ENCODE measurements around the gene SSBP3.
"Not testable (repeated sequence)": the region's sequence is repeated elsewhere in the genome, so short reads cannot be mapped to it uniquely, and the experiment has no call there.

Gene SSBP3

DNA sequence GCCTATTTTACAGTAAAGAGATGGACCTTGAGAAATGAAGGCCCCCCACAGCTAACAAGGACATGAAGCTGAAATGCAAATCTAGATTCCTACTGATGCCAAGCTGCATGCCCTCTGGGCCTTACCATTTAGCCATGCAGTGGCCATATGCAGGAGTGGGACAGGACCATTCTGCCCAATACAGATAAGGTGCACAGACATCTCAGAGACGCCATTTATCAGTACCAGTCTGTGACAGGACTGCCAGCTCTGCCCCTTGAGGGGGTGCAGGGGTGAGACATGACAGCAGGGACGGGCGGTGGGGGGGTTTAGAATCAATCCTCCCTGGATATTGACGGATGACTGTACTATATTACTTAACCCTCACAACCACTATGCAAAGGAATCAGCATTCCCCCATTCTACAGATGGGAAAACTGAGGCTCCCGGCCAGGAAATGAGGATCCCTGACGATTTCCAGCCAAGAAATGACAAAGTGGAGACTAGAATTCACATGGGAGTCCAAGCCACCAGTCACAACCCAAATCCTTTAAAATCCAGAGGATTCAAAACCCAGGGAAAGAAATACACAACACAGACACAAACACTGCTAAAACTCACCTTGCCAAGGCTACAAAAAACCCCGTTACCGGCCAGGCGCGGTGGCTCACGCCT is 10.8 kb downstream of the SSBP3 start:
- in situ Hi-C loops (cut with MboI; ENCODE audit: low sequenced_read_pairs), result no loop called here

DNA sequence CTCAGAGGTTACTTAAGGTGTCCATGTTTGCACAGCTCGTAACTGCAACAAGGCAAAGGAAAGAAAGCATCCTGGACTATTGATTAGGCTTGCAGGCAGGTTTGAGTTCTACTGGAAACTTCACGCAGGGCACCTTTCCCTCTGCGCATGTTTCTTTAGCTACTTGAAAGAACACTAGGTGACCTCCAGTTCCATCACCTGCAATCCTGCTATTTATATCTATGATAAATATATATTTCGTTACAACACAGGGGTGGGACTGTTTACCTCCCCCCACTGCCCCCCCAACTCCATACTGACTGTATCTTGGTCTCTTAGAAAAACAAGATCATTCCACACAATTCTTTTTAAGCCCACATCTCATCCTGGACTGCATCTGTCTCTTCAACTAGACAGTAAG is 12.1 kb downstream of the SSBP3 start:
- in situ Hi-C loops (cut with MboI; ENCODE audit: low sequenced_read_pairs), result no loop called here

DNA sequence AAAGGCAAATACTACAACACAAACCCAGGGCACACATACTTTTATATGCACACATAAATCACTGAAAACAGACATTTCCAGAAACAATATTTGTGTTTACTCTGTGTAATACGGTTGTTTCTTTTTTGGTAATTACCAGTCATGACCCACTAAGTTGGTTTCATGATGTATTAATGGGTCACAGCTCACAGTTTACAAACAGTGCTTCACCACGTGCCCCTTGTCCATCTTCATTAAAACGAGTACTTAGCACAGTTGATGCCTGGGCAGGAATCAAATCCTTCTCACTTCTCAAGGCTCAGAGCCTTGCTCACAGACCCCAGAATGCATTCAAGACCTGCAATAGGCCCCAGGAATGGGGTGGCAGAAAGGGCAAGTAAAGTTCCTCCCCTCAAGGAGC is 13.8 kb downstream of the SSBP3 start:
- in situ Hi-C loops (cut with MboI; ENCODE audit: low sequenced_read_pairs), result no loop called here

DNA sequence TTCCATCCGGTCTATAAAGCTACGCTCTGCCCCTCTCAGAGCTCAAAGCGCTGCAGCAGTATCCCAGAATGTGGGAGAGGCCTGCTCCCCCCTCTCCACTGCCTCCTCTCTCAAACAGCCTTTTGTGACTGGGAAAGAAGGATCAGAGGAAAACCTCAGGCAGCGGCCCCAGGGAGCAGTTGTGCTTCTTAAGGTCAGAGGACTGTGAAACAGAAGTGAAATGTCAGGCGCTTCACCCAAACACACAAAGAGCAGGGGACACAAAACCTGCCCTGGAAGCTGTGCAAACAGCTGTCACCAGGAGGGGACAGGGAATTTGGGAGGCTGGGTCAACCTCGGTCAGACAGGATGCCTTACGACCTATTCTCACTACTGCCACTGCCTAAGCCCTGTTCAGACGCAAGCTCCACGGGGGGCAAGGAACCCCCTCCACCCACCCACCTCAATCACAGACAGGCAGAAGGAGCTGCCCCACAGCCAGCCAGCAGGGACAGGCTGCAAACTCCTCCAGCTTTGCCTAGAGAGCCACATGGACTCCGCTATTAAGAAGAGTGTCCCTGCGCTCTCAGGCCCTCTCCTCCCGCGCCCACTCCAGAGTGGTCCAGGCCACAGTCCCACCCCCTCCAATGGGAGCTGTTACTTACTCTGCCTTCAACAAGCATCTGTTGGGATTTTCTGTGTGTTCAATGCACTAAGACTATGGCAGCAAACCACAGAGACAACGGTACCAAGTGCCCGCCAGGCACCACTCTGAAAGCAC is 14.6 kb downstream of the SSBP3 start:
- in situ Hi-C loops (cut with MboI; ENCODE audit: low sequenced_read_pairs), result no loop called here

DNA sequence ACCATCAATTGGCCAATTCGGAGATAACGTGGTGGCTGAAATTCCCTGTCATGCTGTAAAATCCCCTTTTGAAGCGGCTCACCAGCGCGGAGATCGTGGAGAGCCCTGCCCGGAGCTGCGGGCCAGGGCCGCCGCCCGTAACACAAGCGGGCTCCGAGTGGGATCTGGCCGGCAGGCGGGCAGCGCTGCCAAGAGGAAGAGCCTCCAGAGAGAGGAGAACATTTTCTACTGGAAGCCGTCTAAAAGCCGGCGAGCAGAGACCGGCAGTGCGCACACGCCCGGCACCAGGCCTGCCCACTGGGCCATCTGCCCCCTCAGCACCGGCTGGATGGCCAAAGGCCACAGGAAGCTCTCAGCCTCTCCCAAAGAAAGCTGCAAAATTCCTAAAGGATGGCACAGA is 15.5 kb downstream of the SSBP3 start:
- in situ Hi-C loops (cut with MboI; ENCODE audit: low sequenced_read_pairs), result no loop called here

DNA sequence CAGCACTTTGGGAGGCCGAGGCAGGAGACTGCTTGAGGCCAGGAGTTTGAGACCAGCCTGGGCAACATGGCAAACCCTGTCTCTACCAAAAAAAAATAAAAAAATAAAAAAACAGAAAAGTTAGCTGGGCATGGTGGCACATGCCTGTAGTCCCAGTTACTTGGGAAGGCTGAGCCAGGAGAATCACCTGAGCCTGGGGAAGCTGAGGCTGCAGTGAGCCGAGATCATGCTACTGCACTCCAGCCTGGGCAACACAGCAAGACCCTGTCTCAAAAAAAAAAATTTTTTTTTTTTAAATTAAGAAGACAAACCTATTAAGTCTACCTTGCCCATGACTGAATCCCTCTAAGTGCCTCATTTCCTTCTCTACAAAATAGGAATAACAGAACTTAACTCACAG is 16.6 kb downstream of the SSBP3 start:
- in situ Hi-C loops (cut with MboI; ENCODE audit: low sequenced_read_pairs), result not testable (repeated sequence)

DNA sequence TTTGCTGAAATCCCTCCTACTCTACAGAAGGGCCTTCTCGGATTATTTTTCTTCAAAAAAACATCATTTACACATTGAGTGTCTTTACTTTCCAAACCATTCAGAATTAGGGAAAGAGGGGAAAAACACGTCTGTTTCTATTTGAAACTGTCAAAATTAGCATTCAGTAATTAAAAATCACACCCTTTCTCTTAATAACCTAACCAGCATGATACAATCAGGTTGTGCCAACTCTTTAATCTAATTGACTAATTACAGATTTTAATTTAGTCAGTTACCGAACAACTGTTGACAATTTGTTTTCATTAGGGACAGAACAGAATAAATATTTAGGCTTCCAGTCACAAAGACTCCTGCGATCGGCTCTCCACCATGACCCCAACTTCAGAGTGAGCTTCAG is 18.8 kb downstream of the SSBP3 start:
- in situ Hi-C loops (cut with MboI; ENCODE audit: low sequenced_read_pairs), result no loop called here

DNA sequence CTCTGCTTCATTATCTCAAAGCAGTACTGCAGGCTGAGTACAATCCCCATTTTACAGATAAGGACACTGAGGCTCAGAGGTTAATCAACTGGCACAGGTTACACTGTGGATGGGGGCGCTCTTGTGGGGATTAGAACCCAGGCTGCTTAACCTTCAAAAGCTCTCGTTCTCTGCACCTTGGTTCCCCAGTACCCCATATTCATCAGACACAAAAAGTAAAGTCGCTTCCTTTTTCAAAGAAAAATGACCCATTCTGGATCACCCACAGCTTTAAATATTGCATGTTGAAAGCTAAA is 20.5 kb downstream of the SSBP3 start:
- in situ Hi-C loops (cut with MboI; ENCODE audit: low sequenced_read_pairs), result no loop called here

DNA sequence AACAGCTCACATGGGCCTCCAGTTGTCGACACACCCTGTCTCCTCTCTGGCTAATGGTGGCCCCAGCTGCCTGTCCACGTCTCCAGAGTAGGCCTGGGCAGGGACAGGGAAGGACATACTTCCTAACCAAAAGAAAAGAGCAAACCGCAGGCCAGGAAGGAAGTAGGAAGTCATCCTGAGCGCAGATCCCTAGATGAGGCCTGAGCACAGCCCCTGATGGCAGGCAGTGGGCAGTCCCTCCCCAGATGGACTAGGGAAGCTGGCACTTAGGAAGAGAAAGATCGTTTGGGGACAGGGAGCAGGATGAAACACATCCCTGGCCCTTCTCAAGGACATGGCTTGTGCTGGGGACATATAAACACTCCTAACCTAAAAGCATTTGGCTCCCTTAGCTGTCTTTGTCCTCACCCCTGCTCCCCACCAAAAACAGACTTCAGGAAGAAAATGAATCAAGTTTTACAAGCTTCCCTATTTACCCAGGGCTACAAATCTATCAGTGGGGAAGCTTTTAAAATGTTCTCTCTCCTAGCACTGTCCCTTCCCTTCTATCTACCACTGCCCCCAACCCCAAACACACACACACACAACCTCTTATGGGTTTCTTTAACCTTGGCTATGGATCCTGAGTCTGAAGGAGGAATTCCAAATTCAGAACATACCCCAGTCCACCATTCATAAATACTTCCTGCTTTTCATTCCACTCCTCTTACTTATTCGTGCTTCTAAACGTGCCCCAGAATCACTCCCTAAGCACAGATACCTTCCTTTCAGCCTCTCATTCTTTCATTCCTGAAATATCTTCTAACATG is 21.1 kb downstream of the SSBP3 start:
- in situ Hi-C loops (cut with MboI; ENCODE audit: low sequenced_read_pairs), result no loop called here

DNA sequence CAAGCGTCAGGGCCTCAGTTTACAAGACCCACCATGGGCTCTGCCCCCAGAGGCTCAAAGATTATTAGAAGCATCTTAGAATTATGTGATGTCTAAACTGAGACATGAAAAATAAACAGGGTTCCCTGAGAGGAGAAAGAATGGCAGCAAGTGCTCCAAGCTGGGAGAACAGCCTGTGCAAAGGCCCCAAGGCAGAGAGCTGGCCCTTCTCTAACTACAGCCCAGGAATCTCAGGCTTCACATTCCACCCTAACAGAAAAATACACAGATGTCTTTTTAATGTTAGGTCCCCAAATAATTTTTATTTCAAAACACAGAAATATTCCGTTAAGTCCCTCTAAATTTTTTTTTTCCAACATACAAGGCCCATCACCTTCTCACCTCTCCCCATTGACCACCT is 21.7 kb downstream of the SSBP3 start:
- in situ Hi-C loops (cut with MboI; ENCODE audit: low sequenced_read_pairs), result no loop called here

DNA sequence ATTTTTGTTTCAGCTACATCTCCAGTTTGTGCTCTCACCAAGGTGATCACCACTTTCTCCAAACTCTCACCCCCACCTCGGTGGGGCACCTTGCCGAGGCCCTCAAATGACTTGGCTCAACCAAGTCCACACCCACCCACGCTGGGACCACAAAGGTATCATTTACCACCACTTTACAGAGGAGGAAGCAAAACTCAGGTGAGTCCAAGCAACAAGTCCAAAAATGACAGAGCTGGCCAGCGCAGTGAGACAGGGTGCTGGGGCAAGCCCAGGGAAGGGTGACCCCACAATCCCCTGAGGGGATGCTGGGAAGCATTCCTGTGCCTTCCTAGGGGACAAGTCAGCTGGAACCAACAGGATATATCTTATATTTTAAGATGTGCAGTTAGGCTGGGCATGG is 24.7 kb downstream of the SSBP3 start:
- in situ Hi-C loops (cut with MboI; ENCODE audit: low sequenced_read_pairs), result no loop called here

DNA sequence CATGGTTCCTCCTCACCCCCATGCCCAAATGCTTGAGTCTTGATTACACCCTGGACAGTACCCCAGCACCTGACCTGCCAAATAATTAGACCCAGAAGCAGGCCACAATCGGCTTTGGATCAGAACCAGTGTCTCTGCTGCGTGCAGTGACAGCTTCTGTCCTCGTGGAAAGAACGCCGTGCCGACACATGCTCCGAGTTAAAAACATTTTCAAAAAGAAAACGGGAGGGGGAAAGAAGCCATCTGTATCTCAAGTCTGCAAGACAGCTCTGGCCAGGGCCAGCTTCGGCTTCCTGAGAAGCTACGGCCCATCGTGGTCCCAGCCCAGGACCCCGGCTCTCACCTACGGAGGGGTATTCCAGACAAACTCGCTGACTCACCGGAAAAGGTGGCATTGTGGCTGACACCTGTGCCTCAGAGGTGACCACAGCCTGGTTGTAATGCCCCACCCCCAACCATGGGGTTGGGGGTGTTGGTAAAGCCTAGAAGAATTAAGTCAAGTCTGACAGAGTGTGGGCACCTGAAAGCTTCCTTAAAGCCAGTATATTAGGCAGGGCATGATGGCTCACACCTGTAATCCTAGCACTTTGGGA is 25.8 kb downstream of the SSBP3 start:
- in situ Hi-C loops (cut with MboI; ENCODE audit: low sequenced_read_pairs), result no loop called here

DNA sequence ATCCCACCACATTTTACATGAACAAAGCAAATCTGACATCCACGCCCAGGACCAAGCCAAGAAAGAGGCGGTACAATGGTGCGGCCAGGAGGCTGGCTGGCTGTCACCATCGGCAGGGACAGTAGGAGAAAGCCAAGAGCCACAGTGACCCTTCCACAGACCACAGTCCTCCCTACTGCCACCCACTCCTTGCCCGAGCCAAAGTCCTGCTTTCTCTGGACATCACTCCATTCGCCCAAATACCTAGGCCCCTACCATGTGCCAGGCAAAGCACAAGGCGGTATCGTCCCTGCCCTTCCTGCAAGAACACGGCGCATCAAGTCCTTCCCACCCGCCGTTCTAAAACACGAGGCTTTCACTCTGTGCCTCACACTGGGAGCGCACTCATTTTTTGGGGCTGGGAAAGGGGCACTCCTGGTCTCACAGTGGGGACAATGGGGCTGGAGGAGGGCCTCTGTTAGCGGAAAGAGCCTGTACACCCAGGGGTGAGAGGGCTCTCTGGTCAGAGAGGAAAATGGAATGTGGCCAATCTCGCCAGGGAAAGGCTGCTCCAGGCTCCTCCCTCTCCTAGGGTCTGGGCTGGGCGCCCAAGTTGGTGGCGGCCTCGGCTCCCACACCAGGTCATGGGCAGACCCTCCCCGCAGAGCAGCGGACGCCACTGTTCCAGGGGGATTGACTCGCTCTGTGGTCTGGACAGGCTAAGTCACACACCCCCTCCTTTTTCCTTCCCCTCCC is 26.5 kb downstream of the SSBP3 start:
- in situ Hi-C loops (cut with MboI; ENCODE audit: low sequenced_read_pairs), result no loop called here

DNA sequence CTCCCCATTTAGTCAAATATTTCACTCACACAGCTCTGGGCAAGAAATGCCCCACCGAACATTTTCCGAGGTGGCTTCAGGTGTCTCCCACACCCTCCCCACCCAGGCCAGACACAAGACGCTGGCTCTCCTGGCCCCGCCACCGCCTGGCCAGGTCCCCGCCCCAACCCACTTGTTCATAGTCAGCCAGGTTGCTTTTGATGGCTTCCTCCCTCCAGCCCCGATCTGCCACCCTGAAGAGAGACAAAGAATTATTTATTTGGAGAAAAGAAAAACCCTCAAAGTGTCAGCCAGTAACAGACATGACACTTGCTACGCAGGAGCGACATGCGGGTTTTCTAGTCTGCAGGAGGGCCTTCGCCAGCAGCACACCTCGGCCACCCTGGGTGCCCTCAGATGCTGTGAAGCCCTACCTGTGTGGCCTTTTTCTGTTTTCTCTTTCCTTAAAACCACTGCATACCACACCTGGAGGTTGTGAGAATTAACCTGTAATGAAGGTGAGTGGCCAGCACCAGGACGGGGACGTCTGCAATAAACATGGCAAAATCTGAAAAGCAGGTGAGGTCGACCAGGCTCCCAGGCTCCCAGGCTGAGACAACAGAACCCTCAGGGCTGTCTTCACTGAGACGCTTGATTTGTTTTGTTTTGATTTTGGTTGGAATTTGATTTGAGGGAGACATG is 27.2 kb downstream of the SSBP3 start:
- in situ Hi-C loops (cut with MboI; ENCODE audit: low sequenced_read_pairs), result no loop called here

DNA sequence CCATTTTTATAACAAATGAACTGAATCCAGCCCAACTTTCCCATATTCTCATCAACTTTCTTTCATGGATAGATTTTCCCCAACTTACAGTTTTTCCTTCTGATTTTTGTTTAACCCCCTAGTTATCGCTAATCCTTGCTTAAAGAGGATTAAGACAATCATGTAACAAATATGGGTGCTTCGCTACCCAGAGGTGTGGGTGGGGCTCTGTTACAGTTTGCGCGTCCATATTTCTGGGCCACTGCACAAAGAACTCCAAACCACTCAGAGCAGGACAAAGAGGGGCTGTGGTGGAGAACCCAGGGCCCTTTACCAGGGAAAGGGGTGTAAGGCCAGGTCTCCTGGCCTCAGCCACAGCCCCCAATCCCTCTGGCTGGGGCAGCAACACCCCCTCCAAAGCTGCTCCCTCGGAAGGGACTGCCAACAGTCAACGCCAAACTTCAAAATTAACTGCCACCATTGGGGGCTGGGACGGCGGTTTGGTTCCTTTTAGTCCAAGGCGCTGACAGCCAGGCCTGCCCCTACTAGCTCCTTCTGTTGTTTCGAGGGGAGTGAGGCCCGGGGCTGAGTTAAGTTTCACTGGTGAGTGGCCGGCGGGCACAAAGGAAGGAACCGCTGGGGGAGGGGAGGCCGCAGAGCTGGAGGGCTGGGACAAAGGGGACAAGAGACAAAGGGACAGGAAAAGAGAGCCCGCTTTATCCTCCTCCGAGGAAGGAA is 27.9 kb downstream of the SSBP3 start:
- in situ Hi-C loops (cut with MboI; ENCODE audit: low sequenced_read_pairs), result no loop called here

DNA sequence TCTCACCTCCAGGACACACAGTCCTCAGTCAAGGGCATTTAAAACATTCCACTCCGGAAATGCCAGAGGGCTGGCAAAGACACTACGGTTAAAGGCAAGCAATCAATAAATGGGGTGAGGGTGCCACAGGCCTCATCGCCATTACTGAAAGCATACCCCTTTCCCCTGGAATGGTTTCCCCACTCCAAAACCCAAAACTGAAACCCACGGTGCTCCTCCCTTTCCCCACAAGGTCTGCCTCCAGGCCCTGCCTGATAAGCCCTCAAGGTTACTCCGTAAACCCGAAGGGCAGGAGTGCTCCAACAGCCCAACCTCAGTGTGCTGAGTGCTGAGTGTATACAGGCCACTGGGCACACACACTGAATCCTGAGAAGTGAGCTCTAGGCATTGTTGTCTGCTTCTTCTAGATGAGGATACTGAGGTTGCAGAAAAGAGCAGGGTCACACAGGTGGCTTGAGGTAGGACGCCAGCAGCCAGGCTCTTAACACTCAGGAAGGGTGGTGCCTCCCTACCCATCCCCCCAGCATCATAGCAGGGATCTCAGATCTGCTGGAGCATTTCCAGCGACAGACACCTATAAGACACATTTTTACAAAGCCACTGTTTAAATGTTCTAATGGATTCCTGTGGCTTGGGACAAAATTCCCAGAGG is 29.0 kb downstream of the SSBP3 start:
- in situ Hi-C loops (cut with MboI; ENCODE audit: low sequenced_read_pairs), result no loop called here

DNA sequence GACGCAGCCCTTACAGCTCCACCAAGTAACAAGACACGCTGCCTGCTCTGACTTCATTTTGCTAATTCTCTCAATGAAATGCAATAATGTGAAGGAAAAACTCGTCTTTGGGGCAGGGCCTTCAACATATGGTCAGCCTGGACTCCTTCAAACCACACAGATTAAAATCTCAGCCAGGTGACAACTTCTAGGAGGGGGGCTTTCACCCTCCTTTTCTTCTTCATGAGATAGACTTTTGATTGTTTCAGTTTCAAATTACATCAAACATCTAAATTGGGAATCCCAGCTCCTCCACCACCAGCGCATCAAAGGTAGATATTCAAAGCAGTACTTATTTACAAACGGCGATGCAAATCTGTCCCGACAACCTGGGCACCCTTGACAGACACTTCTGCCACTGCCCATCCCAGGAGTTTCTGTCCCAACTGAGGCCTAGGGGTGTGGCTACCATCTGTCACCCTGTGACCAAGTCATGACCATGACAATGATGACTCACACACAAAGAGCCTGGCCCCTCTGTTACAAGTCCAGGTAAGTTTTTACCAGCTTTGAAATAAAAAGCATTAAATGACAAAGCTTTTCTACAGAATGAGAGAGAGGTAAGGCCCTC is 29.7 kb downstream of the SSBP3 start:
- in situ Hi-C loops (cut with MboI; ENCODE audit: low sequenced_read_pairs), result no loop called here

DNA sequence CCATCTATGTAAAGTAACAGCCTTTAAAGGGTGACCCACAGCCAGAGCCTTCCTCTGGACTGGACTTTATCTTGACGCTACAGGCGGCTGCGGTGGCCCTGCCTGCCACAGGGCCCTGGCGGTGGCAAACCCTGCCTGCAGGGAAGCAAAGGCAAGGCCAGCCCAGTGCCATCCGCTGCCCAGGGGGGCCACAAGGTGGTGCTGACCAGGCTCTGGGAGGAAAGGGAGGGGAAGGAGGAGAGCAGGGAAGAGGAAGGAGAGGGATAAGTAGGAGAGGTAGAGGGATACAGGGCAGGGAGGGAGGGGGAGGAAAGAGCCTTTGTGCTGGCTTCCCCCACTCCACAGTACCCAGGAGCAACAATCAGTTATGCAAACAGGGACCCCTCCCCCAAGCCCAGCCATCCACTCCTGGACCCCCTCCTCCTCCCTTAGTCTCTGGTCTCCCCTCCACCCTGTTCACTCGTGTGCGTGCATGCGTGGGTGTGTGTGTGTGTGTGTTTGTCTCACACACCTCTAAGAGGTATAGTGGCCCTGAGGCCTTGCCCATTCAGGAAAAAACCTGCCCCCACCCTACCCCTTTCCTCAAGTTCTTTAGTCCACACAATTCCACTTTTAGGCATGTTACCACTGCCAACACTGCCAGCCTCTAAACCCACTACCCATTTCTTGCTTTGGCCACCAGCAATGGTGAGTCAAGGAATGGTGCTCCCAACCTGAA is 30.3 kb downstream of the SSBP3 start:
- in situ Hi-C loops (cut with MboI; ENCODE audit: low sequenced_read_pairs), result no loop called here

All from hTERT RPE-1 (cell line).